Stimulated activated CD8-positive, alpha-beta memory T cell treated with anti-CD3 and anti-CD28 coated beads, Interleukin-7, amount 100 ng/mL, for 24 hours (primary cell): ENCODE results near the gene HOXB4.

Source experiments
- DNase-seq: peaks from one replicate; pipeline ENCODE4 v3.0.0-alpha.2; 2020; ENCODE audit warnings: low read depth

The HOXB4 gene

DNA sequence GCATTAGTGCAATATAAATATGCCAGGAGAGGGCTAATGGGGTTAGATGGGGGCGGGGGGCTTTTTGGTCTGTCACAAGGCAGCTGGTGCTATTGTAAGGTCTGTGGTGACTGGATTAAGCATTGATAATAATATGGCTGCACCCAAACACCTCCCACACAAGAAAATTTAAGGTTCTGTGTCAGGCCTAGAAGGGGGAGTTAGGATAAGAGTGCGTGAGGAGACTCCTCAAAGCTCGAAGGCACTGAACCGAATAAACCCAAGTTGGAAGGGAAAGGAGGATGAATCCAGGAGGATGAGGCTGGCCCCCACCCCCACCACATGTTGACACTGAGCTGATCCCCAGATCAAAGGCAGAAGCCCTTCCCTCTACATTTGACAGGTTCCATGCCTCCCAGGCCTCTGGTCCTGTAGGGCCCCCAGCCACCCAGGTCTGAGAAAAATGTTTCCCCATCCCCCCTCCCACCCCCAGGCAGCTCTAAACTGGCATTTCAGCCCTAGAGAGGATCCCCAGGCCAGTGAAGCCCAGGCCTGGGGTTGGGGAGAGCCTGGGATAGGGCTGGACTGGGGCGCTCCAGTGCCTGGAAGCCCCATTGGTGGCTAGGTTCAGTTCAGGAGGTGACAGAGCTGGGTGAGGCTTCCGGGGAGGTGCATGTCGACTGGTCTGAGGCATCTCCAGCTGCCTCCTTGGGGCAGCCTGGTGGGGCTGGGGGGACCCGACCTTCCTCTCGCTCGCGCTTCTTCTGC, 49.0 kb downstream of the HOXB4 start:
- DNase-seq = no peak

DNA sequence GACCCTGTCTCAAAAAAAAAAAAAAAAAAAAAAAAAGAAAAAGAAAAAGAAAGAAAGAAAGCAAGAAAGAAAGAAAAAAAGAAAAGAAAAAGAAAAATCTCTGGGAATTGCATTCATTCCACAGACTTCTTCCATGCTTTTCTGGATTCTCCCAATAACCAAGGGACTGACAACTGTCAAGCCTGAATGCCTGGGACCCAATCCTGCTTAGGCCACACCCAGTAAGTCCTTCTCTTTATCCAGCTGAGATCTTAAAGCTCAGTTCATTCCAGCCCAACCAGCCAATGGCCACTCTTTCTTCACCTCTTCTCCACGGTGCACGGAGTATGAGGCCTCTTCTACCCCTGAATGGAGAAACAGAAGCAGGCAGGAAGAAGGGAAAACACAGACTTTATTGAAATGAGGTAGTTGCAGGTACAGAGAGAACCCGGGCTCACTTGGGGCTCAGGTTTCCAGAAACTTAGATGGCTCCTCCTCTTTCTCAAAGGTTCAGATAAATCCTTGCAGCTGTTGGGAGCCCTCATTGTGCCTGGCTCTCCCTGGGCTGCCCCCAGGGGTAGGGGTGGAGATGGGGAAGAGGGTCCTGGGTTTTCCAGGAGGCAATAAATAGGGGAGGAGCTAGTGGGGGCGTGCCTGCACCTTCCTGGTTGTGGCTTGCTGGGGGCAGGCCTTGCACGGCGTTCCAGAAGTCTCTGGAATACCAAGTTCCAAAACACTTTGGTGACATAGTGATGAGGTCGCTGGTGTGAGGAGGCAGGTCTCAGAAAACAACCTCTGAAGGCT, 49.8 kb downstream of the HOXB4 start:
- no peak for DNase-seq

DNA sequence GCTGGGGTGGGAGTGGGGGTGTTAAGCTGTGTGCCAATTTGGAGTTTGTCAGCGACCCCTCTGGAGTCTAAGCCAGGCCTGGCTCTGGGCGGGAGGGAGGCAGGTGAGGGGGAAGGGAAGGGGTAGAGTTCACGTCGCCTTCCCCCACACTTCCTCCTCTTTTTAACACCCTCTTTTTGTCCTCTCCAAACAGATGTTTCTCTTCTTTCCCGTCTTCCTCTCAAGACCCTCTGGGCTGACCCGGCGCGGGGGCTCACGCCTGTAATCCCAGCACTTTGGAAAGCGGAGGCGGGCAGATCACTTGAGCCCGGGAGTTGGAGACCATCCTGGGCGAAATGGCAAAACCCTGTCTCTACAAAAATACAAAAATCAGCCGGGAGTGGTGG, 50.6 kb downstream of the HOXB4 start:
- DNase-seq = no peak

DNA sequence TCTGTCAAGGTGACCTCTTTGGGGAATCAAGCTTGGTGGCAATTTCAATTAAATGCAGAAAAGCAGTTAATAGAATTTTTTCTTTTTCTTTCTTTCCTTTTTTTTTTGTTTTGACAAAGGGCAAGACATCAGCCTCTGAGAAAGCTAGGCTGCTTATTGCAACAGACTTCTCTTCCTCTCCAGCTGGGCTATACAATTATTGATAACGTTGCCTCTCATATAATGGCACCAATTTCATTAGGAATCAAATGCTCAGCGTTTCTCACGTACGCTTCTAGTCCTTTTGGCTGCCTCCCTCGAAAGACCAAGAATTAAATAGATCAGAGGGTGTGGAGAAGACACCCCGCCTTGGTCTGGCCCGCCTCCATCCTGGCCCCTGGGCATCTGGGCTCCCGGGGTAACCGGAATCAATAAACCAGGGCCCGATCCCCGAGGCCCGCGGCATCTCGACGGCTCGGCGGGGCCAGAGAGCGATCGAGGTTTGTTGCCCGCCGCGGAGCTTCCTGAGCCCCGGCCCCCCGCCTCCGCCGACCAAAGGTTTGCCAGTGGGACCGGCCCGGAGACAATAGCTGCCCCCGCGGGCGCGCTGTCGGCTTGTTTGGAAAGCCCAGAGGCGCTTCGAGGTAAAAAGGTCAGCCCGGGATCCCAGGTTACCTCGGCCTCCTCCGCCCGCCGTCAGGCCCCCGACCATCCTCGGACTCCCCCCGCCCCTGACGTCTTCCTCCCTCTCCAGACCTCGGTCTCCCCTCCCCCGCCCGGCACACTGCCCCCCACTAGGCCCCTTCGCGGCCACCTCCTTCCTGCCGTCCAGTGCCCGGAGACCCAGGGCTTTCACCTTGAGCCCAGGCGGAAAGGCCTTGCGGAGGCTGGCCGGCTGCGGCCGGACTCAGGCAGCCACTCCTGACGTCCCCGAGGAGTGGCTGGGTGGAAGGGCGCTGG, 51.3 kb downstream of the HOXB4 start:
- DNase-seq = no peak
